HEK293 (cell line): ENCODE results near the gene AEN.

Experiments
- AEBP2 ChIP-seq: fragments of 450-650 bp; formaldehyde crosslinking; IDR thresholded peaks from 2 replicates; pipeline ENCODE4 v1.5.1; 2016; ENCODE audit warnings: missing biosample characterization, missing genetic modification characterization, borderline replicate concordance
- BCL11A ChIP-seq: fragments of 450-650 bp; formaldehyde crosslinking; IDR thresholded peaks from 2 replicates; pipeline ENCODE4 v1.5.1; 2016; ENCODE audit warnings: low read depth, missing biosample characterization, missing genetic modification characterization
- ELK4 ChIP-seq: IDR thresholded peaks from 2 replicates; pipeline ENCODE4 v1.6.1; 2011; ENCODE audit warnings: mild to moderate bottlenecking, low read depth, low read length, borderline replicate concordance
- HOXD13 ChIP-seq: sonication (generic); formaldehyde crosslinking; IDR thresholded peaks from 2 replicates; pipeline ENCODE4 v1.8.0; 2022; ENCODE audit warnings: missing genetic modification reagents, borderline replicate concordance
- ZNF133 ChIP-seq: fragments of 450-650 bp; formaldehyde crosslinking; IDR thresholded peaks from 2 replicates; pipeline ENCODE4 v1.5.1; 2016; ENCODE audit warnings: missing biosample characterization, missing genetic modification characterization
- ZNF174 ChIP-seq: fragments of 450-650 bp; formaldehyde crosslinking; IDR thresholded peaks from 2 replicates; pipeline ENCODE4 v1.5.0; 2017; ENCODE audit warnings: missing biosample characterization, mild to moderate bottlenecking, missing genetic modification characterization
- ZNF311 ChIP-seq: fragments of 450-650 bp; formaldehyde crosslinking; IDR thresholded peaks from 2 replicates; pipeline ENCODE4 v1.5.1; 2017; ENCODE audit warnings: missing biosample characterization, missing genetic modification characterization, borderline replicate concordance
- ZNF580 ChIP-seq: fragments of 450-650 bp; formaldehyde crosslinking; IDR thresholded peaks from 2 replicates; pipeline ENCODE4 v1.5.1; 2016; ENCODE audit warnings: missing biosample characterization, missing genetic modification characterization
- TF ChIP-seq, protein P1 (sequence below): fragments of 450-650 bp; formaldehyde crosslinking; IDR thresholded peaks from 2 replicates; pipeline ENCODE4 v1.5.1; 2016; ENCODE audit warnings: missing biosample characterization, missing genetic modification characterization

- TF ChIP-seq, protein P1, sequence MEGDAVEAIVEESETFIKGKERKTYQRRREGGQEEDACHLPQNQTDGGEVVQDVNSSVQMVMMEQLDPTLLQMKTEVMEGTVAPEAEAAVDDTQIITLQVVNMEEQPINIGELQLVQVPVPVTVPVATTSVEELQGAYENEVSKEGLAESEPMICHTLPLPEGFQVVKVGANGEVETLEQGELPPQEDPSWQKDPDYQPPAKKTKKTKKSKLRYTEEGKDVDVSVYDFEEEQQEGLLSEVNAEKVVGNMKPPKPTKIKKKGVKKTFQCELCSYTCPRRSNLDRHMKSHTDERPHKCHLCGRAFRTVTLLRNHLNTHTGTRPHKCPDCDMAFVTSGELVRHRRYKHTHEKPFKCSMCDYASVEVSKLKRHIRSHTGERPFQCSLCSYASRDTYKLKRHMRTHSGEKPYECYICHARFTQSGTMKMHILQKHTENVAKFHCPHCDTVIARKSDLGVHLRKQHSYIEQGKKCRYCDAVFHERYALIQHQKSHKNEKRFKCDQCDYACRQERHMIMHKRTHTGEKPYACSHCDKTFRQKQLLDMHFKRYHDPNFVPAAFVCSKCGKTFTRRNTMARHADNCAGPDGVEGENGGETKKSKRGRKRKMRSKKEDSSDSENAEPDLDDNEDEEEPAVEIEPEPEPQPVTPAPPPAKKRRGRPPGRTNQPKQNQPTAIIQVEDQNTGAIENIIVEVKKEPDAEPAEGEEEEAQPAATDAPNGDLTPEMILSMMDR (tag by site-specific recombination) = no peak
- TF ChIP-seq ZNF133 (tag by site-specific recombination) (no peak), ZNF311 (tag by site-specific recombination) (no peak), ZNF174 (tag by site-specific recombination) (no peak), ELK4 (no peak), BCL11A (no peak), ZNF580 (tag by site-specific recombination) (no peak), AEBP2 (tag by site-specific recombination) (no peak), HOXD13 (no peak)
These were observed 29.8 kb upstream of the AEN start for GRCh38 chr15:88591384-88591783.
